GF-D8 (cell line): ENCODE measurements around the gene PTPRN2.

Source experiments
- DNase-seq: peaks from one replicate; lab custom pipeline; 2025; lab: John Stamatoyannopoulos, UW

Gene PTPRN2

GRCh38 chr7:158135931-158136330 is 451.7 kb downstream of the PTPRN2 start:
- no peak for DNase-seq

GRCh38 chr7:158134824-158135223 is 452.8 kb downstream of the PTPRN2 start:
- no peak for DNase-seq

- DNase-seq = no peak
Observed at GRCh38 chr7:158133515-158134271, 453.9 kb downstream of the PTPRN2 start.

GRCh38 chr7:158133057-158133456 is 454.6 kb downstream of the PTPRN2 start:
- no peak for DNase-seq

GRCh38 chr7:158130023-158130409 is 457.6 kb downstream of the PTPRN2 start:
- no peak for DNase-seq

GRCh38 chr7:158129037-158130022 is 458.3 kb downstream of the PTPRN2 start:
- DNase-seq = no peak

- no peak for DNase-seq
Observed at GRCh38 chr7:158128572-158128971, 459.1 kb downstream of the PTPRN2 start.

- no peak for DNase-seq
Observed at GRCh38 chr7:158127241-158127640, 460.4 kb downstream of the PTPRN2 start.

- no peak for DNase-seq
Observed at GRCh38 chr7:158126661-158127060, 461.0 kb downstream of the PTPRN2 start.

GRCh38 chr7:158125721-158126120 is 461.9 kb downstream of the PTPRN2 start:
- DNase-seq = no peak

- no peak for DNase-seq
Observed at GRCh38 chr7:158125091-158125490, 462.5 kb downstream of the PTPRN2 start.

GRCh38 chr7:158124671-158125079 is 462.9 kb downstream of the PTPRN2 start:
- no peak for DNase-seq

- no peak for DNase-seq
Observed at GRCh38 chr7:158123753-158124152, 463.9 kb downstream of the PTPRN2 start.

GRCh38 chr7:158123214-158123613 is 464.4 kb downstream of the PTPRN2 start:
- no peak for DNase-seq

GRCh38 chr7:158121441-158122045 is 466.1 kb downstream of the PTPRN2 start:
- no peak for DNase-seq

- DNase-seq = no peak
Observed at GRCh38 chr7:158120716-158121115, 466.9 kb downstream of the PTPRN2 start.

- no peak for DNase-seq
Observed at GRCh38 chr7:158120316-158120715, 467.3 kb downstream of the PTPRN2 start.

GRCh38 chr7:158117341-158118222 is 470.0 kb downstream of the PTPRN2 start:
- DNase-seq = no peak

- no peak for DNase-seq
Observed at GRCh38 chr7:158116235-158116634, 471.4 kb downstream of the PTPRN2 start.

GRCh38 chr7:158114056-158114850 is 473.4 kb downstream of the PTPRN2 start:
- no peak for DNase-seq
